Cardiac muscle cell (in vitro differentiated cells and primary cell): ENCODE measurements around the gene IFNAR2. TPM values are rescaled to one million over a fixed set of nuclear protein-coding genes. Genes with fewer than 3 reads are reported as not detected.
A peak's percentile ranks its signal among the peaks of the same experiment; 100 is the strongest.

Experiments
- DNase-seq, 2 donors: peaks; one replicate each; pipeline versions ENCODE4 v3.0.0 to v3.0.0-alpha.2; 2010 to 2017; ENCODE audit warnings: low read depth in 1 of 2, low spot score in 1 of 2
- H3K27ac ChIP-seq: fragments of 200-600 bp; sonication (generic); 2 replicates; pipeline ENCODE4 v1.5.1; 2016
- H3K27me3 ChIP-seq: fragments of 200-600 bp; sonication (generic); 2 replicates; pipeline ENCODE4 v1.6.0; 2016; ENCODE audit warnings: control low read depth
- H3K36me3 ChIP-seq: fragments of 200-600 bp; sonication (generic); 2 replicates; pipeline ENCODE4 v1.5.1; 2016; ENCODE audit warnings: control low read depth
- H3K4me1 ChIP-seq: fragments of 200-600 bp; sonication (generic); 2 replicates; pipeline ENCODE4 v1.8.1; 2017; ENCODE audit warnings: low read depth, mild to moderate bottlenecking, mixed run types
- H3K4me3 ChIP-seq: fragments of 200-600 bp; sonication (generic); 2 replicates; pipeline ENCODE4 v1.5.1; 2016; ENCODE audit warnings: mild to moderate bottlenecking
- H3K9me3 ChIP-seq: fragments of 200-600 bp; sonication (generic); 2 replicates; pipeline ENCODE4 v1.5.1; 2017; ENCODE audit warnings: low read depth, mild to moderate bottlenecking, control low read depth
- CTCF ChIP-seq: IDR thresholded peaks from 2 replicates; pipeline ENCODE4 v1.5.1; 2012; ENCODE audit warnings: low read depth, mild to moderate bottlenecking, low read length
- polyA plus RNA-seq: library from polyadenylated mRNA; unstranded; fragments of >200 nt; fragmentation: Nextera tagmentation; extraction: Ambion mirVana; gene quantifications from 2 replicates; pipeline ENCODE4 v1.2.1, GENCODE V29; 2016
- total RNA-seq: library from RNA; depleted of rRNA; stranded (reverse); fragments of >200 nt; gene quantifications from 2 replicates; pipeline ENCODE4 v1.2.3, GENCODE V29; 2016

IFNAR2 gene
- total and polyA plus RNA-seq, 2 experiments from 2014 or later = 3.3 to 10.9 TPM

DNA sequence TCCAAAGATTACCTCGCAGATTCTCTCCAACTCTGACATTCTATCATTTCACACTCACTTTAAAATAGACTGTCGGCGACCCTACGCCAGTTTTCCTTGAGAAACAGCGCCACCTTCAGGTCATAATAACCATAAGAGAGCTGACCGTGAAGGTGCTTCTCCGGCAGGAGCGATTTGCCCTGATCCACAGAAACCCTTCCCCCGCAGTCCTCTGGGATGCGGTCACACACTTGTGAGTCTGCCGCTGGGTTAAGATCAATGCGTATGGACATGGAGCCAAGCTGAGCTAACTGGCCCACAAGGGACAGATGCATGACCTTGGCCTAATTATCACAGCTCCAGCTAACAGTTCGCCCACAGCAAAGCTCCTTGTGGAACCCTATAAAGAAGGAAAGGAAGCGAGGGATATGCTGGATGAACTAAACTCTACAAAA is 32.8 kb upstream of the IFNAR2 start:
- Histone ChIP-seq H3K36me3 (no peaks in the 10 kb centered on the region), H3K27ac (no peak overlapping the region), H3K27me3 (peaks cover 13% of the 10 kb centered on the region), H3K4me1 (no peaks in the 10 kb centered on the region), H3K4me3 (no peak overlapping the region), H3K9me3 (no peaks in the 10 kb centered on the region)
- TF ChIP-seq CTCF = peak; percentile 69
- peak; percentile 75 to 91 for DNase-seq

GRCh38 chr21:33197496-33197895 is 32.2 kb upstream of the IFNAR2 start:
- H3K36me3 ChIP-seq = no peaks in the 10 kb centered on the region
- no peak for TF ChIP-seq CTCF
- peak; percentile 14 to 21 for DNase-seq
- H3K9me3 ChIP-seq = no peaks in the 10 kb centered on the region
- no peak overlapping the region for H3K4me3 ChIP-seq
- no peak overlapping the region for H3K27ac ChIP-seq
- H3K27me3 ChIP-seq = peaks cover 13% of the 10 kb centered on the region
- H3K4me1 ChIP-seq = no peaks in the 10 kb centered on the region

DNA sequence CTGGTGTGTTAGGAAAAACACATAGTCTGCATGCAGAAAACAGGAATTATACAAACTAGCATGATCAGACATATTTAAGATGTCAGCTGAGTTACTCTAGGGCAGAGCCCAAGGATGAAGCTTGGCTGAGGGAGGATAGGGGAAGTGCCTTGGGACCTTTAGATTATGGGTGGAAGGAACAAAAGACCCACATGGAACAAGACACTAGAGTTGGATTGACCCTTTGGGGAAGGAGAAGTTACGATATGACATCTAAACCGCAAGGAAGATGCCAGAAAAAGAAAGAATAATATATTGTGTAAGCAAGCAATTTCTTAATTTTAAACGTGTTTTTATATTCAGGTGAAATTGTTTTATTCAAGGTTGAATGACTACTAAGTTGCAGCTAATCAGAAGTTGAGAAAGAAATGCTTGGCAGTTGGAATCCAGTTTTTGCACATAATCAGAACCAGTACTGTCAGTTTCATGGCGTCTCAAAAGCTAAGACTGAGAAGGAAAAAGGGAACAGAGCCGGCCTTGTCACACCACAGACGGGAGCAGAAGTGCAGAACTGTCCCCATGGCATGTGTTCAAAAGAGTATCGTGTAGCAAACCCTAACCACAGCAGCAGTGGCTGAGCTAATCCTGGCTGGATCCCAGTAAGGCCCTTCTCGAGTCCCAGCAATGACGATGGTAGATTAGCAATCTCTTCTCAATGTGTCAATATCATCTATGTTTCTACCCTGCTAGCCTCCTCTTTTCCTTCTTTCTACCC is 31.2 kb upstream of the IFNAR2 start:
- Histone ChIP-seq H3K9me3 (no peaks in the 10 kb centered on the region), H3K27ac (no peak overlapping the region), H3K4me1 (no peaks in the 10 kb centered on the region), H3K27me3 (peaks cover 13% of the 10 kb centered on the region), H3K36me3 (no peaks in the 10 kb centered on the region), H3K4me3 (no peak overlapping the region)
- DNase-seq = peak in 1 of 2 donors; percentile 67
- TF ChIP-seq CTCF = no peak

DNA sequence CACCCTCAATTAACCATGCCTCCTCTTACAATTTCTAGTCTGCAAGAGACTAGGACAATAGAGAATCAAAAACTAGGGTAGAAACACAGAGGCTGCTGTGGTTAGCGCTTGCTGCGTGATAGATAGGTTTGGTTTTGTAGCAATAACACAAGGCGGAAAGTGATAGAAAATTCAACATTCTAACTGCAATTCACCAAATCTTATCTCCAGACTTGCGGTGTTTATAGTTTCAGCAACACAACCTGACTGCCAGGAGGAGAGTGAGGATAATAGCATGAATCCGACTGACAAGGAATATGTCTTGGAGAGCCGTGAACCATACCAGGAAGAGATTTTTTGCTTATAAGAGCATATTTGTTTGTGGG is 30.7 kb upstream of the IFNAR2 start:
- no peaks in the 10 kb centered on the region for H3K36me3 ChIP-seq
- H3K4me1 ChIP-seq = no peaks in the 10 kb centered on the region
- H3K4me3 ChIP-seq = no peak overlapping the region
- DNase-seq = peak in 1 of 2 donors; percentile 14
- H3K27me3 ChIP-seq = peaks cover 13% of the 10 kb centered on the region
- H3K27ac ChIP-seq = no peak overlapping the region
- H3K9me3 ChIP-seq = no peaks in the 10 kb centered on the region
- no peak for TF ChIP-seq CTCF

GRCh38 chr21:33199516-33200217 is 30.1 kb upstream of the IFNAR2 start:
- Histone ChIP-seq H3K9me3 (no peaks in the 10 kb centered on the region), H3K36me3 (no peaks in the 10 kb centered on the region), H3K27ac (no peak overlapping the region), H3K27me3 (peaks cover 13% of the 10 kb centered on the region), H3K4me3 (no peak overlapping the region), H3K4me1 (no peaks in the 10 kb centered on the region)
- TF ChIP-seq CTCF = peak; percentile 75
- DNase-seq = peak; percentile 89 to 95
